Measurements from ENCODE around the gene DLX2. TPM values are rescaled to one million over a fixed set of nuclear protein-coding genes. Genes with fewer than 3 reads are reported as not detected.
"Not testable (repeated sequence)": the region's sequence is repeated elsewhere in the genome, so short reads cannot be mapped to it uniquely, and the experiment has no call there.

Gene DLX2
- polyA plus RNA-seq, 1 donor: 1.1 TPM

DNA sequence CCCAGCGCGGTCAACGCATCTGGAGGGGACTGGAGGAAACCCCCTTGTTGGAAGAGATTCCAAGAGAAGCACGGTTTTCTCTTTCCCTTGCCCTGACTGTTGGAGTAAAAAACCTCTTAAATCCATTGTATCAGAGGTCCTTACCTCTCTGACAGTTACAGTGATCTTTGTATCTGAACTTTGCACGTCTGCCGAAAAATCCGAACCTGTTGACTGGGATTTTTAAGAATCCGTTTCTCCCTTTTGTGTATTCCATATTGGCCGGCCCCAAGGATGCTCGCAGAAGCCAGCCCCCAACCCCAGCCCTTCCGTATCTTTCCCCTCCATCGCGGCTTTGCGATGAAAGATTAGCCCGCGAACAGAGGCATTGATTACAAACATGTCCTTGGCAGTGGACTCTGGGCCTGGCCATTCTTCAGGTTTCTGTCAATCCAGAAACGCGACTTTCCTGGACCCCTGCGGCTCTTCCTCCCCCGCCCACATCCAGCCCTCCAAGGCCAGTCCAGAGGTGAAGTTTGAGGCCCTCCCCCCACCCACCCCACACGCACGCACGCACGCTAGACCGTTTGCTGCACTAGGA is 22.0 kb downstream of the DLX2 start:
- no peak overlapping the region for H3K27ac ChIP-seq (ENCODE audit: low read length)
- peaks cover 20% of the 10 kb centered on the region for H3K9me3 ChIP-seq (ENCODE audit: control insufficient read depth, low read depth, low read length)
- DNase-seq: no peak
- peaks cover 13% of the 10 kb centered on the region for H3K4me1 ChIP-seq (ENCODE audit: control insufficient read depth, insufficient read depth, low read length)
- H3K4me3 ChIP-seq (ENCODE audit: low read length): no peak overlapping the region
- H3K36me3 ChIP-seq (ENCODE audit: control insufficient read depth, insufficient read depth, low read length): no peaks in the 10 kb centered on the region
- WGBS (ENCODE audit: insufficient coverage, low lambda C conversion rate): no CpG with 5 or more reads among the region's 25 CpGs
- H3K27me3 ChIP-seq (ENCODE audit: control insufficient read depth, insufficient read depth, low read length): peaks cover 82% of the 10 kb centered on the region

DNA sequence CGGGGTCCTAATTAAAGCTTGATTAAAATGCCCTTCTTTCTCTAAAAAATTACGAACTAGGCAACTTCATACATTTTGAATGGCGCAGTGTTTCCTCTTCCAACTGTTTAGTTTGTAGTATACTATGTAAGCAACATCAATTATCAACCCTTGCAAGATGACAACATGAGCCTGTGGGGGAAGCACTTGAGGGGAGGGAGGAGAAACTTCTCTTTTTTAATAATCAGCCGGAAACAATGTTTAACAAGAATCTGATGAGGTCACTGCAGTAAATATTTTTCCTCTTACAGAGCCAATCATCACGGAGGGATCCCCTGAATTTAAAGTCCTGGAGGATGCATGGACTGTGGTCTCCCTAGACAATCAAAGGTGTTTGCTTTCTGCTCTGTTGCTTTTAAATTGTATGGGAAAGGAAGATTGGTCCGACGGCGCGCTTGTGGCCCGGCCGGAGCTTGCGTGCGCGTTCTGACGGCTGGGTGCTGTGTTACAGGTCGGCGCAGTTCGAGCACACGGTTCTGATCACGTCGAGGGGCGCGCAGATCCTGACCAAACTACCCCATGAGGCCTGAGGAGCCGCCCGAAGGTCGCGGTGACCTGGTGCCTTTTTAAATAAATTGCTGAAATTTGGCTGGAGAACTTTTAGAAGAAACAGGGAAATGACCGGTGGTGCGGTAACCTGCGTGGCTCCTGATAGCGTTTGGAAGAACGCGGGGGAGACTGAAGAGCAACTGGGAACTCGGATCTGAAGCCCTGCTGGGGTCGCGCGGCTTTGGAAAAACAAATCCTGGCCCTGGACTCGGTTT is 22.7 kb downstream of the DLX2 start:
- no peak for DNase-seq
- Histone ChIP-seq H3K4me3 (ENCODE audit: low read length) (no peak overlapping the region), H3K36me3 (ENCODE audit: control insufficient read depth, insufficient read depth, low read length) (no peaks in the 10 kb centered on the region), H3K27me3 (ENCODE audit: control insufficient read depth, insufficient read depth, low read length) (peaks cover 80% of the 10 kb centered on the region), H3K4me1 (ENCODE audit: control insufficient read depth, insufficient read depth, low read length) (peaks cover 10% of the 10 kb centered on the region), H3K9me3 (ENCODE audit: control insufficient read depth, low read depth, low read length) (peaks cover 18% of the 10 kb centered on the region), H3K27ac (ENCODE audit: low read length) (no peak overlapping the region)
- whole genome bisulfite sequencing (ENCODE audit: insufficient coverage, low lambda C conversion rate): 85% methylated on average over 2 of the region's 38 CpGs

GRCh38 chr2:172079416-172079815 is 23.3 kb downstream of the DLX2 start:
- Histone ChIP-seq H3K9me3 (ENCODE audit: control insufficient read depth, low read depth, low read length) (peaks cover 13% of the 10 kb centered on the region), H3K27ac (ENCODE audit: low read length) (no peak overlapping the region), H3K36me3 (ENCODE audit: control insufficient read depth, insufficient read depth, low read length) (no peaks in the 10 kb centered on the region), H3K4me1 (ENCODE audit: control insufficient read depth, insufficient read depth, low read length) (peaks cover 6% of the 10 kb centered on the region), H3K27me3 (ENCODE audit: control insufficient read depth, insufficient read depth, low read length) (peaks cover 74% of the 10 kb centered on the region), H3K4me3 (ENCODE audit: low read length) (no peak overlapping the region)
- WGBS (ENCODE audit: insufficient coverage, low lambda C conversion rate): 64% methylated on average over 1 of the region's 5 CpGs
- DNase-seq: no peak

GRCh38 chr2:172074254-172074653 is 28.4 kb downstream of the DLX2 start:
- Histone ChIP-seq H3K9me3 (ENCODE audit: control insufficient read depth, low read depth, low read length) (no peaks in the 10 kb centered on the region), H3K27ac (ENCODE audit: low read length) (no peak overlapping the region), H3K4me1 (ENCODE audit: control insufficient read depth, insufficient read depth, low read length) (no peaks in the 10 kb centered on the region), H3K4me3 (ENCODE audit: low read length) (no peak overlapping the region), H3K27me3 (ENCODE audit: control insufficient read depth, insufficient read depth, low read length) (peaks cover 22% of the 10 kb centered on the region), H3K36me3 (ENCODE audit: control insufficient read depth, insufficient read depth, low read length) (no peaks in the 10 kb centered on the region)
- 83% methylated on average over 1 of the region's 1 CpG for WGBS (ENCODE audit: insufficient coverage, low lambda C conversion rate)
- no peak for DNase-seq

DNA sequence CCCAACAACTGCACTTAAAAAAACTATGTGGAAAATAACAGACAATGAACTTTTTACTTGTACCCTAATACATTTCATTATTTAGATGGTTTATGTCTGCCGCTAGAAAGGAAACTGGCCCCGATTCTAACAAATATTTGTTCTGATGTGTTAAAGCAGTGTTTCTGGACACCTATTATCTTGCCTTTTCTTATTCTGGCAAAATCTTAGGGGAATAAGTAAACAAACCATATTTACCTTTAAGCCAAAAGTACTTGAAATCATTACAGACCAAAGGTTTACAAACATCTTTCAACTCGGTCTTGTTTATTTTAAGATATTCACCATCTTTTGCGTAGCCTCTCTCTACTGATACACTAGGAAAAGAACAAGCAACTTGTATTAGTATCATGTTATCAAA is 29.2 kb downstream of the DLX2 start:
- Histone ChIP-seq H3K4me1 (ENCODE audit: control insufficient read depth, insufficient read depth, low read length) (no peaks in the 10 kb centered on the region), H3K27ac (ENCODE audit: low read length) (no peak overlapping the region), H3K36me3 (ENCODE audit: control insufficient read depth, insufficient read depth, low read length) (no peaks in the 10 kb centered on the region), H3K4me3 (ENCODE audit: low read length) (no peak overlapping the region), H3K27me3 (ENCODE audit: control insufficient read depth, insufficient read depth, low read length) (peaks cover 15% of the 10 kb centered on the region), H3K9me3 (ENCODE audit: control insufficient read depth, low read depth, low read length) (no peaks in the 10 kb centered on the region)
- WGBS (ENCODE audit: insufficient coverage, low lambda C conversion rate): 100% methylated on average over 4 of the region's 4 CpGs
- no peak for DNase-seq

GRCh38 chr2:172072706-172073105 is 30.0 kb downstream of the DLX2 start:
- no peak for DNase-seq
- Histone ChIP-seq H3K27me3 (ENCODE audit: control insufficient read depth, insufficient read depth, low read length) (peaks cover 7% of the 10 kb centered on the region), H3K4me1 (ENCODE audit: control insufficient read depth, insufficient read depth, low read length) (no peaks in the 10 kb centered on the region), H3K27ac (ENCODE audit: low read length) (no peak overlapping the region), H3K36me3 (ENCODE audit: control insufficient read depth, insufficient read depth, low read length) (no peaks in the 10 kb centered on the region), H3K4me3 (ENCODE audit: low read length) (no peak overlapping the region), H3K9me3 (ENCODE audit: control insufficient read depth, low read depth, low read length) (no peaks in the 10 kb centered on the region)
- WGBS (ENCODE audit: insufficient coverage, low lambda C conversion rate): 100% methylated on average over 1 of the region's 2 CpGs

GRCh38 chr2:172072303-172072702 is 30.4 kb downstream of the DLX2 start:
- no peak for DNase-seq
- Histone ChIP-seq H3K4me3 (ENCODE audit: low read length) (no peak overlapping the region), H3K36me3 (ENCODE audit: control insufficient read depth, insufficient read depth, low read length) (no peaks in the 10 kb centered on the region), H3K27ac (ENCODE audit: low read length) (no peak overlapping the region), H3K27me3 (ENCODE audit: control insufficient read depth, insufficient read depth, low read length) (peaks cover 6% of the 10 kb centered on the region), H3K9me3 (ENCODE audit: control insufficient read depth, low read depth, low read length) (no peaks in the 10 kb centered on the region), H3K4me1 (ENCODE audit: control insufficient read depth, insufficient read depth, low read length) (no peaks in the 10 kb centered on the region)
- 90% methylated on average over 2 of the region's 3 CpGs for WGBS (ENCODE audit: insufficient coverage, low lambda C conversion rate)

DNA sequence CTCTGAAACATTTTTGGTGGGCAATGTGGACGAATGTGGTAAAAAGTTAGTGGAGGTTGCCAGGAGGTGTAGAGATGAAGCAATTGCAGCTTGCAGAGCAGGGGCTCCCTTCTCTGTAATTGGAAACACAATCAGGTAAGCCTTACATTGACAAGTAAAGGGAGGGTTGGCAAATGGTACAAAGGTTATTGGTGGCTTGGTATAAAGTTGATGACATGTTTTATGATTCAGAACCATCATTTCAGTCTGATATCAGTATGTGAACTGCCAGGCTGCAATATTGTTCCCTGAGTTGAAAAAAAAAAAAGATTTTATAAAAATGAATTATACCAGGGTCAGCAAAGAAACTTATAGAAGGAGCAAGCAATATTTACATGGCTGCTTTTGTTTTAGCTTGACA is 31.8 kb downstream of the DLX2 start:
- H3K27me3 ChIP-seq (ENCODE audit: control insufficient read depth, insufficient read depth, low read length): peaks cover 6% of the 10 kb centered on the region
- H3K27ac ChIP-seq (ENCODE audit: low read length): no peak overlapping the region
- H3K4me1 ChIP-seq (ENCODE audit: control insufficient read depth, insufficient read depth, low read length): no peaks in the 10 kb centered on the region
- DNase-seq: no peak
- H3K9me3 ChIP-seq (ENCODE audit: control insufficient read depth, low read depth, low read length): no peaks in the 10 kb centered on the region
- no CpG with 5 or more reads among the region's 1 CpG for WGBS (ENCODE audit: insufficient coverage, low lambda C conversion rate)
- no peak overlapping the region for H3K4me3 ChIP-seq (ENCODE audit: low read length)
- H3K36me3 ChIP-seq (ENCODE audit: control insufficient read depth, insufficient read depth, low read length): no peaks in the 10 kb centered on the region

DNA sequence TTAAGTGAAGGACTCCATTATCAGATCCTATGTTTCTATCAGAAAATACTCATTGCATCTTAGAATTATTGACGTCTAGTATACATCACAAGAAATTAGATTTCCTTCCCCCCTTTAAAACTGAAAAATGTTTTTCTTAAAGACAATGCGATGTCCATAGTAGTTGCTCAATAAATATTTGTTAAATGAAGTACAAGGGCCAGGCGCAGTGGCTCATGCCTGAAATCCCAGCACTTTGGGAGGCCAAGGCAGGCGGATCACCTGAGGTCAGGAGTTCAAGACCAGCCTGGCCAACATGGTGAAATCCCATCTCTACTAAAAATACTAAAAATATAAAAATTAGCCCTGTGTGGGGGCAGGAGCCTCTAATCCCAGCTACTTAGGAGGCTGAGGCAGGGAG is 34.8 kb downstream of the DLX2 start:
- not testable (repeated sequence) for H3K9me3 ChIP-seq (ENCODE audit: control insufficient read depth, low read depth, low read length); H3K36me3 ChIP-seq (ENCODE audit: control insufficient read depth, insufficient read depth, low read length); H3K4me1 ChIP-seq (ENCODE audit: control insufficient read depth, insufficient read depth, low read length); DNase-seq; H3K4me3 ChIP-seq (ENCODE audit: low read length); H3K27me3 ChIP-seq (ENCODE audit: control insufficient read depth, insufficient read depth, low read length); H3K27ac ChIP-seq (ENCODE audit: low read length)
- no CpG with 5 or more reads among the region's 4 CpGs for WGBS (ENCODE audit: insufficient coverage, low lambda C conversion rate)

DNA sequence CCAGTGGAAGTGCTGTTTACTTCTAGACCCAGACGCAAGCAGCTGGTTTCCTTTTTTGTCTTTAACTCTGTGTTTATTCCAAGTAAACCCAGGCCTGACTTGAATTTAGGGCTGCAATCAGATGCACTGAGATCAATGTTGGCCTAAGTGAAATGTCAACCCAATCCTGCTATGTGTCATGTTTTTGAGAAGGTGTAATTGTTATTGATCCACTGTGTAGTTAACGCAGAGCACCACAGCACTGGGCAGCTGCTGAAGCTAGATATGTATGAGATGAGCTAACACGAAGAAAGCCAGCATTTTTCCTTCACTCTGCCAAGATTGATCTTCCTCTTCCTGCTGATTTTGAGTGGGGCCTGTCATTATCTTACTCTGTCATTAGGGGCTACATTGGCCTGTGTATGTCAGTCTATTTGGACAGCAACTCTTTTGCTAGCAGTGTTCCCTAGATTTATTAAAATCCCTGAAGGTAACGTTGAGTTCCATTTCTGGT is 36.3 kb downstream of the DLX2 start:
- Histone ChIP-seq H3K36me3 (ENCODE audit: control insufficient read depth, insufficient read depth, low read length) (no peaks in the 10 kb centered on the region), H3K9me3 (ENCODE audit: control insufficient read depth, low read depth, low read length) (no peaks in the 10 kb centered on the region), H3K4me3 (ENCODE audit: low read length) (no peak overlapping the region), H3K27me3 (ENCODE audit: control insufficient read depth, insufficient read depth, low read length) (no peaks in the 10 kb centered on the region), H3K27ac (ENCODE audit: low read length) (no peak overlapping the region), H3K4me1 (ENCODE audit: control insufficient read depth, insufficient read depth, low read length) (no peaks in the 10 kb centered on the region)
- WGBS (ENCODE audit: insufficient coverage, low lambda C conversion rate): no CpG with 5 or more reads among the region's 4 CpGs
- DNase-seq: no peak

- Histone ChIP-seq H3K27ac (ENCODE audit: low read length) (no peak overlapping the region), H3K9me3 (ENCODE audit: control insufficient read depth, low read depth, low read length) (no peaks in the 10 kb centered on the region), H3K27me3 (ENCODE audit: control insufficient read depth, insufficient read depth, low read length) (no peaks in the 10 kb centered on the region), H3K4me1 (ENCODE audit: control insufficient read depth, insufficient read depth, low read length) (no peaks in the 10 kb centered on the region), H3K36me3 (ENCODE audit: control insufficient read depth, insufficient read depth, low read length) (no peaks in the 10 kb centered on the region), H3K4me3 (ENCODE audit: low read length) (no peak overlapping the region)
- 100% methylated on average over 3 of the region's 4 CpGs for WGBS (ENCODE audit: insufficient coverage, low lambda C conversion rate)
- no peak for DNase-seq
Observed at GRCh38 chr2:172065111-172065510, 37.6 kb downstream of the DLX2 start.

Data from large intestine (tissue), 3 donors.